ENCODE results near the gene FREM2.

GRCh38 chr13:38880397-38880796, 193.5 kb downstream of the FREM2 start:
- TF ChIP-seq RFX5 (IDR thresholded peaks at IDR 0.05) (no peak), USF2 (IDR thresholded peaks at IDR 0.05) (no peak), CTCF (IDR thresholded peaks at IDR 0.05) (no peak), EP300 (IDR thresholded peaks at IDR 0.05) (no peak), SMC3 (IDR thresholded peaks at IDR 0.05) (no peak), KDM1A (IDR thresholded peaks at IDR 0.05; ENCODE audit: low read depth) (no peak)
